ENCODE data around the gene THG1L.
A peak's percentile ranks its signal among the peaks of the same experiment; 100 is the strongest.
"Not testable (repeated sequence)": the region's sequence is repeated elsewhere in the genome, so short reads cannot be mapped to it uniquely, and the experiment has no call there.

Gene THG1L

DNA sequence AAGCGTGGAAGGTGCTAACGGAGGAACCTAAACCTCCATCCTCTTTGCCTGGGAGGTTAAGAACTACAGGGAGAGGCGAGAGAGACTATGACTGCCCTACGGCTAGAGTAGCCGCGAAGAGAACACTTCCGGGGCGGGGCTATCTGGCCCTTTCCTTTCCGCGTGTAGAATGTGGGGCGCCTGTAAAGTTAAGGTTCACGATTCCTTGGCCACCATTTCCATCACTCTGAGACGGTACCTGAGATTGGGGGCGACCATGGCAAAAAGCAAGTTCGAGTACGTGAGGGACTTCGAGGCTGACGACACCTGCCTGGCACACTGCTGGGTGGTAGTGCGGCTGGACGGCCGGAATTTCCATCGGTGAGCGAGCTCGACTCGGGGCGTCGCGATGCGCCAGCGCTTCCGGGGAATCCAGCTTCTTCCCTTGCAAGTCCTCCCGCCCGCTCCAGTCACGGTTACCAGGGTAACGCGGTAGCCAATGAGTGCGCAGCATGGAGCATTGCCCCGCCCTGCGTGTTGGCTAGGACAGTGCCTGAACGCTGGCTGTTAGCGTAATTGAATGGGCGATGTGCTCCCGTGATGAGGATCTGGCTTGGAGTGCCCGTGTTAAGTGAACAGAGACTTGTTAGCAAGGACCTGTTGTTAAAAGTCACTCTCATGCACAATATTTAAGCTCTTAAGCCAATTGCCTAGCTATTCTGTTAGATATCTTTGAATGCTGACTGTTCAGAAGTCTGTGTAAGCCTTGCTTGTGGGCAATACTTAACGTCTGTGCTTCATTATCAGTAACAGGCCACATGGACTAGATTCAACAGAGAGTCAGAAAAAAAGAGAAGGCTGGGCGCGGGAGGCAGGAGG, at the start of gene THG1L:
Gene THG1L (plus strand): TSS at position 149 of the 858 bp plus-strand sequence. CDS start 21 bp downstream, at position 170.
- DNase-seq = peak; percentile 89 to 99 (median 98)

DNA sequence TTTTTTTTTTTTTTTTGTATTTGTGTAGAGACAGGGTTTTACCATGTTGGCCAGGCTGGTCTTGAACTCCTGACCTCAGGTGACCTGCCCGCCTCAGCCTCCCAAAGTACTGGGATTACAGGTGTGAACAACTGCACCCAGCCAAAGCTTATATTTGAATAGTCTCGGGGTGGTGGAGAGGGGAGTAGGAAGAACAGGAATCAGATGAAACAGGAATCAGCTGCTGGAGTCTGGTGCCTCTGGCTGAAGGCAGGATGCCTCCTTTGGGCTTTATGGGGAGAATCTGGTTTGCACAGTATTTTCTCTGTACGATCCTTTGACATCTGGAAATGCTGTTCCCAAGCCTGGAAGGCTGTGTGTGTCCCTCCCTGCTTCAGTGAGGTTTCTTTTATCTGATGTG, 49.0 kb upstream of the THG1L start:
- DNase-seq = no peak

- not testable (repeated sequence) for DNase-seq
Measured at GRCh38 chr5:157686276-157687197, 44.7 kb upstream of the THG1L start.

GRCh38 chr5:157687198-157687554, 44.0 kb upstream of the THG1L start:
- DNase-seq = no peak

DNA sequence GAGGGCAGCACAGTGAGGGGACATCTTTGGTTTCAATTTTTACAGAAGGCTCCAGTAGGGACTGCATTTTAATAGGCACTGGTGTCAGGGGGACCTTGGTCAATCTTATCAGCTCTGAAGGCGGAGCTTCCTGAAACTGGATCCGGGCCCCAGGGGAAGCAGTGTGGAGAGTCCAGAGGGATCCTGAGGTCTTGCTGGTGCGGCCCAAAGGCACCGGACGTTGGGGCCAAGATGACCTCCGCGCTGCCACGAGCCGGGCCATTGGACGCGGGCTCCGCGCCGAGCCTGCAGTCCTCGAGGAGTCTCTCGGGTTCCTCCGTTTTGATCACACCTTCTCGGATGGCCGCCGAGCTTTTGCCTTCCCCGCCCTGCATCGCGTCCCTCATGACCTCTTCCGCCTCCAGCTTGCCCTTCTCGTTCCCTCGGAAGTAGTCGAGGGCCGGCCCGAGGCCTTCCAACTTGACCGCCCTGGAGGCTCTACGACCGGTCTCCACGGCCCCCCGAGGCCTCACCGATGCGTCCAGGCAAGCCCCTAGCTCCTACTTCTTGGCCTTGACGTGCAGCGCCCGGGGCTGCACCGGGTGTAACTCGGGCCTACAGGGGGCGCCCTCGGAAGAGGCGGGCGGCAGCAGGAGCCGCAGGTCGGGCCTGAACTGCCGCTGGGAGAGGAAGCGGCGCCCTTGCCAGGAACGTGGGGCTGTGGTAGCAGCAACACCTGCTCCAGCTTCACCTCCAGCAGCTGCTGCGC, 41.1 kb upstream of the THG1L start:
- DNase-seq = no peak

GRCh38 chr5:157690690-157691433, 40.4 kb upstream of the THG1L start:
- no peak for DNase-seq

- DNase-seq = not testable (repeated sequence)
Measured at GRCh38 chr5:157693816-157694215, 37.4 kb upstream of the THG1L start.

GRCh38 chr5:157696154-157696553, 35.1 kb upstream of the THG1L start:
- not testable (repeated sequence) for DNase-seq

- DNase-seq = not testable (repeated sequence)
Measured at GRCh38 chr5:157698674-157699073, 32.5 kb upstream of the THG1L start.

GRCh38 chr5:157703736-157704135, 27.5 kb upstream of the THG1L start:
- no peak for DNase-seq

- no peak for DNase-seq
Measured at GRCh38 chr5:157708866-157709265, 22.4 kb upstream of the THG1L start.

DNA sequence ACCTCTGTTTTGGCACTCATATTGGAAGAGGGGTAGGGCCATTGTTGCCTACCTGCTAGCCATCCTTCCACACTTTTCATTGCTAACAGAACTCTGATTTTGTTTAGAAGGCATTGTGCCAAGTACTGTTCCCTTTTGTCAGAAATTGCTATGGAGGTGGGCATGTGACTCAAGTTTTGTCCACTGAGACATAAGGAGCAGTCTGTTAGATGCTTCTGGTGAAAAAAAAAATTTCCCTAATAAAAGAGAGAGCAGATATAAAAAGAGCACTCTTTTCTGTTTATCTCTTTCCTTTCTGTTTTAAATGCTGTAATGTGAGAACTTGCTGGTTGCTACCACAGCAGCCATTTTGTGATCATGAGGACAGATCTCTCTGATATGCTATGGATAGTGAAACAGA, 21.9 kb upstream of the THG1L start:
- DNase-seq = no peak

DNA sequence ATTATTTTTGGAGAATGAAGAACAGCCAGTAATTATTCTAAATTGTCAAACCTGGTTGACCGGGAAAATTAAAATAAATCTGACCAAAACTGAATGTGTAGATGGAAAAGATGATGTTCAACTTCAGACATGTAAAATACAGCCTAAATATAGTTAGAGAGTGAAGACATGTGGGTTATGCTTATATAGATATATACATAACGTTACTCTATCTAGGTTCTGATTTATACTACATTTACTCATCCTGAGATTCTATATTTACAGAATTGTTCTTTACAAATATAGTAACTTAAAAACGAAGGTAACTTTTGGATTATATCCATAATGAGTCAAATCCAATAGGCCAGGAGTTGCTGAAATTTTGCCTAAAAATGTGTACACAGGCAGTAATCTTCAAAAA, 20.8 kb upstream of the THG1L start:
- no peak for DNase-seq

- DNase-seq = no peak
Measured at GRCh38 chr5:157710882-157711281, 20.3 kb upstream of the THG1L start.

DNA sequence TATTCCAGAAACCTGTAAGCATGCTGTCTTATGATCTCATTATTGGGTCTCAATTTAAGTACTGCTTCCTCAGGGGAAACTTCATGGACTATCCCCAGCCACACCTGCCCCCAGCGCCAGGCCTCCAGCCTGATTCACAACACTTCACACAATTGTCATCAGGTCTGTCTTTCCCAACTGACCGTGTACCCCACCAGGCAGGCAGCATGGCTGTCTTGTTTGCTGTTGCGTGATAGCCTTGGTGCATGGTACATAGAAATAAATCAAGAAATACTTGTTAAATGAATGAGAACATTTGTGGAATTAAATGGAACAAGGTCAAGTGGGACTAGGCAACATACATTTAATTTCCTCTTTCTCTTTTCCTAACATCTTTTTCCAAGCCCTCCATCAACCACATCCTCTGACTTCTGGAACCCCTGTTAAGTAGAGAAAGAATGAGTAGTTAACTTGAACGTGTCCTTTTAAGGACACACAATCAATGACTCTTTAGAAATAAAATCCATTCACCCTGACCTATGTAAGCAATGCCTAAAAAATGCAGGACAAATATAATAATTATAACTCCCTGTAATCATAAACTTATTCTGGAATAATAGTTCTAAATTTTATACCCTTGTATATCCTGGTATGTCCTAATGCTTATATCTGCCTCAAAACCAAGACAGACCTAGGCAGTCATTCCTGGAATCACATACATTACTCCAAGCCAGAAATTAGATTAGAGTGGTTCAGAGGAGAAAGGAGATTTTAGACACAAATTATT, 17.2 kb upstream of the THG1L start:
- no peak for DNase-seq

DNA sequence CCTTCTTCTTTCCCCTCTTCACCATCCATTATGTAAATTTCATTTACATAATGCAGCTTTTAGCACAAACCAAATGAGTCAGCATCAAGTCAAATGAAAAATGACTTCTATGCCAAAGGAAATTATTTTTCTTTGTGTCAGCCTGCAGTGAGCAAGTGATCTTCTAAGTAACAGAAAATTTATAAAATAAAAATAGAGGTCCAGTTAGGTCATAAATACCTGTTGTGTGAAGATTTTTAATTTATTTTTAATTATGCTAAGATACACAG, 16.7 kb upstream of the THG1L start:
- DNase-seq = no peak

- peak in 28 of 56 donors; percentile 2 to 65 (median 11) for DNase-seq
Measured at GRCh38 chr5:157718519-157718918, 12.7 kb upstream of the THG1L start.

DNA sequence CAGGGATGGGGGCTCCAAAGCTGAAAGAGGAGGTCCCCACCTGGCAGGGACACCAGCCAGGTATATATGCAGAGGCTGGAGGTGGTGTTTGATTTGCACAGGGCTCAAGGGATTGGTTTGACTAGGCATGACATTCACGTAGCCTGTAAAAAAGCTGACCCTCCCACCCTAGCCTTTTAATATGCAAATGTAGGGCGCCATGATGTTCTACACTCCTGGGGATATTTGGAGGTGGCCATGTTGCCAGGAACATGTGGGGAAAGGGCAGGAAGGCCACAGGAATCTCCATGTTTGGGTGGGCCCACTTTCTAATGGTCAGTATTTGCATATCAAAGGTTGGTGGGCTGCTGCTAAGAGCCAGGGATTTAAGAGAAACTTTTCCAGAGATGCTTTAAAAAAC, 12.0 kb upstream of the THG1L start:
- DNase-seq = no peak

GRCh38 chr5:157721159-157721558, 10.1 kb upstream of the THG1L start:
- no peak for DNase-seq

GRCh38 chr5:157722895-157723294, 8.3 kb upstream of the THG1L start:
- DNase-seq = not testable (repeated sequence)
